Kidney (tissue), 14 donors: Measurements from ENCODE around the gene MCF2L. TPM values are rescaled to one million over a fixed set of nuclear protein-coding genes. Genes with fewer than 3 reads are reported as not detected.

Experiments
- DNase-seq, 5 donors: peaks; one replicate each; pipeline ENCODE4 v3.0.0-alpha.2; 2013 to 2020
- FAIRE-seq: peaks from 2 replicates; lab custom pipeline; 2012; peaks lifted over from hg19 to GRCh38; lab: Jason Lieb, UNC
- H3K27ac ChIP-seq, 2 donors: one replicate each; pipeline ENCODE4 v1.7.0; 2013; ENCODE audit warnings: low read depth in 2 of 2, low read length in 2 of 2, inconsistent platforms in 1 of 2
- H3K27me3 ChIP-seq: one replicate; pipeline ENCODE4 v1.7.1; 2013; ENCODE audit warnings: low read length, inconsistent platforms; ENCODE audit not compliant: control insufficient read depth, insufficient read depth
- H3K36me3 ChIP-seq, 3 donors: one replicate each; pipeline versions ENCODE4 v1.7.0 to v1.7.1; 2013; ENCODE audit warnings: low read length in 3 of 3, control low read depth in 1 of 3, inconsistent platforms in 1 of 3; ENCODE audit not compliant: insufficient read depth in 3 of 3, control insufficient read depth in 2 of 3
- H3K4me1 ChIP-seq, 3 donors: one replicate each; pipeline versions ENCODE4 v1.7.0 to v1.7.1; 2013; ENCODE audit warnings: low read length in 3 of 3, inconsistent platforms in 1 of 3, low read depth in 1 of 3; ENCODE audit not compliant: control insufficient read depth in 2 of 3, insufficient read depth in 2 of 3
- H3K4me3 ChIP-seq, 3 donors: one replicate each; pipeline versions ENCODE4 v1.7.0 to v1.8.1; 2013; ENCODE audit warnings: low read length in 3 of 3, control low read depth in 1 of 3, inconsistent platforms in 1 of 3
- H3K9ac ChIP-seq, 3 donors: one replicate each; pipeline versions ENCODE4 v1.7.0 to v1.7.1; 2013; ENCODE audit warnings: low read length in 3 of 3, control low read depth in 1 of 3, inconsistent platforms in 1 of 3
- H3K9me3 ChIP-seq, 3 donors: one replicate each; pipeline versions ENCODE4 v1.7.0 to v1.7.1; 2013; ENCODE audit warnings: low read length in 3 of 3, control low read depth in 1 of 3, inconsistent platforms in 1 of 3; ENCODE audit not compliant: control insufficient read depth in 2 of 3, insufficient read depth in 1 of 3
- CTCF ChIP-seq: IDR thresholded peaks from 3 replicates; pipeline ENCODE4 v1.5.1; 2012; ENCODE audit warnings: mild to moderate bottlenecking, moderate library complexity, borderline replicate concordance; ENCODE audit not compliant: insufficient read depth; ENCODE audit errors: extremely low read depth
- intact Hi-C: fragments of 100-400 bp; cut with DNase I; formaldehyde crosslinking; loops from one replicate; pipeline ENCODE4 v1.11.1; 2022
- polyA plus RNA-seq: library from polyadenylated mRNA; stranded (reverse); fragments of 350-450 nt; fragmentation: Illumina TruSeq; extraction: RNeasy Lipid Tissue Mini Kit (QIAGEN cat#74804); gene quantifications from one replicate; pipeline ENCODE4 v1.2.3, GENCODE V29; 2014; ENCODE audit warnings: low read depth, low replicate concordance; ENCODE audit not compliant: insufficient read depth
- total RNA-seq: library from RNA; stranded (reverse); fragmentation: NEBNext Ultra II Directional; extraction: Animal tissue kit (Norgen Biotek cat#: 25700); gene quantifications from one replicate; pipeline ENCODE4 v1.2.1, GENCODE V29; 2021
- donor health status: control.
- donor health status: control.
- donor health status: control.
- donor health status: control.
- donor health status: control.
- donor health status: DM: yes; HTN: yes; CAD: no.
- donor health status: Normal renal cell carcinoma (clear cell type).

Gene MCF2L
- total and polyA plus RNA-seq, 2 donors from 2014 or later, result 12.1 to 61.9 TPM

- intact Hi-C loops, result no loop called here
Measured at GRCh38 chr13:112962396-112962795, 6.6 kb upstream of the MCF2L start.

GRCh38 chr13:112962911-112963625, 5.9 kb upstream of the MCF2L start:
- Histone ChIP-seq H3K27ac (no peak overlapping the region), H3K4me1 (peaks cover 0 to 9% (median 0%) of the 10 kb centered on the region in 3 donors), H3K9ac (no peak overlapping the region), H3K4me3 (no peak overlapping the region), H3K36me3 (no peaks in the 10 kb centered on the region), H3K27me3 (no peaks in the 10 kb centered on the region), H3K9me3 (no peaks in the 10 kb centered on the region)
- intact Hi-C loops, result no loop called here
- DNase-seq, result no peak
- FAIRE-seq, result no peak
- TF ChIP-seq CTCF, result no peak

More at GRCh38 chr13:112962396-112962795, 6.6 kb upstream of the MCF2L start:
- FAIRE-seq (no peak), DNase-seq (peak in 1 of 5 donors; percentile 24)
- Histone ChIP-seq H3K9ac (no peak overlapping the region), H3K4me1 (peaks cover 0 to 5% (median 0%) of the 10 kb centered on the region in 3 donors), H3K4me3 (no peak overlapping the region), H3K9me3 (no peaks in the 10 kb centered on the region), H3K27ac (no peak overlapping the region), H3K27me3 (no peaks in the 10 kb centered on the region), H3K36me3 (no peaks in the 10 kb centered on the region)
- no peak for TF ChIP-seq CTCF

GRCh38 chr13:112963641-112964040, 5.4 kb upstream of the MCF2L start:
- intact Hi-C loops, result no loop called here
- DNase-seq (peak in 2 of 5 donors; percentile 34 to 66), FAIRE-seq (no peak)
- Histone ChIP-seq H3K9me3 (no peaks in the 10 kb centered on the region), H3K4me1 (peaks cover 0 to 13% (median 0%) of the 10 kb centered on the region in 3 donors), H3K27me3 (no peaks in the 10 kb centered on the region), H3K4me3 (no peak overlapping the region), H3K27ac (no peak overlapping the region), H3K9ac (no peak overlapping the region), H3K36me3 (no peaks in the 10 kb centered on the region)
- TF ChIP-seq CTCF, result no peak
